Subcutaneous abdominal adipose tissue (tissue), 5 donors: ENCODE results near the gene CT45A1.
"Not testable (repeated sequence)": the region's sequence is repeated elsewhere in the genome, so short reads cannot be mapped to it uniquely, and the experiment has no call there.

Source experiments
- H3K27ac ChIP-seq: one replicate; pipeline ENCODE4 v1.7.0; 2013; ENCODE audit warnings: low read depth, mild to moderate bottlenecking, inconsistent platforms, low read length, moderate library complexity
- H3K27me3 ChIP-seq, 5 donors: one replicate each; pipeline ENCODE4 v1.7.0; 2013; ENCODE audit warnings: low read length in 5 of 5, inconsistent platforms in 1 of 5; ENCODE audit not compliant: control insufficient read depth in 5 of 5, insufficient read depth in 4 of 5
- H3K36me3 ChIP-seq, 5 donors: one replicate each; pipeline ENCODE4 v1.7.0; 2013; ENCODE audit warnings: low read length in 5 of 5; ENCODE audit not compliant: control insufficient read depth in 5 of 5, insufficient read depth in 5 of 5
- H3K4me1 ChIP-seq, 5 donors: one replicate each; pipeline ENCODE4 v1.7.0; 2013; ENCODE audit warnings: low read length in 5 of 5, mild to moderate bottlenecking in 3 of 5, moderate library complexity in 1 of 5; ENCODE audit not compliant: control insufficient read depth in 5 of 5, insufficient read depth in 5 of 5
- H3K4me3 ChIP-seq, 5 donors: one replicate each; pipeline ENCODE4 v1.7.0; 2013; ENCODE audit warnings: low read length in 5 of 5, low read depth in 1 of 5
- H3K9ac ChIP-seq, 5 donors: one replicate each; pipeline ENCODE4 v1.7.0; 2013; ENCODE audit warnings: low read length in 5 of 5, mild to moderate bottlenecking in 4 of 5, moderate library complexity in 3 of 5
- H3K9me3 ChIP-seq, 5 donors: one replicate each; pipeline ENCODE4 v1.7.0; 2013; ENCODE audit warnings: low read length in 5 of 5; ENCODE audit not compliant: control insufficient read depth in 5 of 5
- donor health status: healthy.
- donor health status: healthy.
- donor health status: healthy.
- donor health status: healthy.
- donor health status: healthy.

CT45A1 gene

DNA sequence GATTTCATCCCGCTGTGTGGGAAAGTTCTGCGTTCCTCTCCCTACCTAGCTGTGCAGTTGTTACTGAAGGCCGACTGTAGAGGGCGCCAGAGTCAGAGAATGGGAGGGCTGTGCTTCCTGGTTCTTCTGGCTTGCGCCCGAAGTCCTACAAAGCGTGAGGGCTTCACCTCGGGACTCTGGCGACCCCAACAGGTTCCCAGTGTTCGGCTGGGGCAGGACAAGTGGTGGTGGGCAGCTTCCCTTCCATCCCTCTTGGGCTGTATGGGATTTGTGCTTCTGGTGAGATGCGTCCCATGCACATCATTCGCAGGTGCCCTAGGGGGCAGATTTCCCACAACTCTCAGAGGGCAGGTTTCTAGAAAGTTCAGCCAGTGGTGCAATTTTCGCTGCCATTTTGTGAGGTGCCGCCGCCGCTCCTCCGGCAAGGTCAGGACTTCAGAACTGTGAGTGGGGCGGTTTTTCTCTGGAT, 27.3 kb downstream of the CT45A1 start:
- H3K27ac ChIP-seq = no peak overlapping the region
- no peaks in the 10 kb centered on the region for H3K36me3 ChIP-seq
- H3K4me3 ChIP-seq = peak overlapping the region in 1 of 5 donors; percentile 1
- no peak overlapping the region for H3K9ac ChIP-seq
- H3K9me3 ChIP-seq = no peaks in the 10 kb centered on the region
- peaks cover 0 to 14% (median 5%) of the 10 kb centered on the region in 5 donors for H3K27me3 ChIP-seq
- no peaks in the 10 kb centered on the region for H3K4me1 ChIP-seq

DNA sequence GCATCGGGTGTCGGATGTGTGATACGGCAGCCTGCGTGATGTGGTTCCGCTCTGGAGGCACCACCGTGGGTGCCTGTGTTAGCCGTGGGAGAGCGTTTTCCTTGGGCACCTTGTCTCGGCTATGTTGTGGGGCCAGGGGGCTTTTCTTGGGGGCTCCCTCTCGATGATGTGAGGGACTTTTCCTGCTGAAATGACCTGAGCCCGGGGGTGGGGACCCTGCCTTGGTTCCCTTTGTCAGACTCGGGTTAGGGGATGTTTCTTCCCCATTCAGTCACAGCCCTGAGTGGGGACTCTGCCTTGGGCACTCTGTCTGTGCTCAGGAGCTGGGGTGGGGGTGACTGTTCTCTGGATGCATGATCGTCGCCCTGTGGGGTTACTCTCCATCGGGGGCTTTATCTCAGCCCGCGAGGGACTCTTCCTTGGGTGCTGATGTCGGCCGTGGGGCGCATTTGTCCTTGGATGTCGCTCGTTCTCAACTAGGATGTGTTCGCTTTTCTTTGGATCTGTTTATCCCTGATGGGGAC, 27.8 kb downstream of the CT45A1 start:
- Histone ChIP-seq H3K4me3 (no peak overlapping the region), H3K27ac (no peak overlapping the region), H3K9me3 (no peaks in the 10 kb centered on the region), H3K4me1 (no peaks in the 10 kb centered on the region), H3K36me3 (no peaks in the 10 kb centered on the region), H3K9ac (no peak overlapping the region), H3K27me3 (peaks cover 0 to 14% (median 5%) of the 10 kb centered on the region in 5 donors)

DNA sequence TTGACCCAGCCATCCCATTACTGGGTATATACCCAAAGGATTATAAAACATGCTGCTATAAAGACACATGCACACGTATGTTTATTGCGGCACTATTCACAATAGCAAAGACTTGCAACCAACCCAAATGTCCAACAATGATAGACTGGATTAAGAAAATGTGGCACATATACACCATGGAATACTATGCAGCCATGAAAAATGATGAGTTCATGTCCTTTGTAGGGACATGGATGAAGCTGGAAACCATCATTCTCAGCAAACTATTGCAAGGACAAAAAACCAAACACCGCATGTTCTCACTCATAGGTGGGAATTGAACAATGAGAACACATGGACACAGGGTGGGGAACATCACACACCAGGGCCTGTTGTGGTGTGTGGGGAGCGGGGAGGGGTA, 31.3 kb downstream of the CT45A1 start:
- not testable (repeated sequence) for H3K4me3 ChIP-seq, H3K9ac ChIP-seq, H3K36me3 ChIP-seq, H3K4me1 ChIP-seq, H3K9me3 ChIP-seq, H3K27ac ChIP-seq
- H3K27me3 ChIP-seq = peaks cover 0 to 11% (median 5%) of the 10 kb centered on the region in 5 donors

DNA sequence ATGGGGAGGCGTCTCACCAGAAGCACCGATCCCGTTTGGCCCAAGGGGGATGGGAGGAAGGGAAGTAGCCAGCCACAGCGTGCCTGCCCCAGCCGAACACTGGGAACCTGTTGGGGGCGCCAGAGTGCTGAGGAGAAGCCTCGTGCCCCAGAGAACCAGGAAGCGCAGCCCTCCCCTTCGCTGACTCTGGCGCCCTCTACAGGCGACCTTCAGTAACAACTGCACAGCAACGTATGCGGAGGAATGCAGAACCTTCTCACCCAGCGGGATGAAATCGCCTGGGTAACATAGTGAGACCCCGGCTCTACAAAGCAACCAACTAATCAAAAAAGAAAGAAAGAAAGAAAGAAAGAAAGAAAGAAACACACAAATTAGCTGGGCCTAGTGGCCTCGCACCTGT, 54.7 kb downstream of the CT45A1 start, which contains the start of gene CT45A3:
CT45A3 (minus strand) TSS at position 101 of the 400 bp plus-strand sequence. CDS start 3,747 bp downstream, outside the sequence.
- H3K27me3 ChIP-seq, H3K9ac ChIP-seq, H3K27ac ChIP-seq, H3K9me3 ChIP-seq, H3K4me1 ChIP-seq, H3K4me3 ChIP-seq, H3K36me3 ChIP-seq: not testable (repeated sequence)
